HL-60/S4 treated with phorbol 12-myristate 13-acetate at 8.2 ng/mL for 4 days and 3 days (cell line): Measurements from ENCODE around the gene TACC2.

Source experiments
- in situ Hi-C: fragments of 300-500 bp; cut with MboI; formaldehyde crosslinking; loops from 2 replicates; pipeline ENCODE4 v1.15.0; 2022; ENCODE audit warnings: low sequenced_read_pairs

Gene TACC2

DNA sequence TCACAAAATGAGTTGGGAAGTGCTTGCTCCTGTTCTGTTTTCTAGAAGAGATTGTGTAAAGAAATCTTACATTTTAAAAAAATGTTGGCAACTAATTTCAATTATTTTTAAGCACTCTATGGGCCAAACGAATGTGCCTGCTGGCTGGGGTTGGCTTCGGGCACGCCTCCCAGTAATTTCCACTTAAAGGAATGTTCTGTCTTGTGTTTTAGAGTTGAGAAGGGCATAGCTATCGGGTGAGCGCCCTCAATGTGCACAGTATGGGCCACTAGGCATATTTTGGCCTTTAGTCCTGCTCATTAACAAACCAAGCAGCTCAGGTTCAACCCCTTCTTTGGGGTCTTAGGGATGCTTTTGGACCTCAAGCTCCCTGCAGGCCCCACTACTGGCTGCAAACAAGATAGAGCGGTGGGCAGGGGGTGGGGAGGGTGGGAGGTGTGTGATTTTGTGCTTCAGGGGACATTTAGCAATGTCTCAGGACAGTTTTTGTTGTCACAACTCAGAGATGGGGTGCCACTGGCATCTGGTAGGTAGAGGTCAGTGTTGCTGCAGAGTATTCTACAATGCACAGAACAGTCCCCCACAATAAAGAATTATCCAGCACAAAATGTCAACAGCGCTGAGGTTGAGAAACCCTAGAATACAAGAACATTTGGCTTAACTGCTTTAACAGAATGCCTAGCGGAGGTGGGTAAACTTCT lies 40.7 kb downstream of the TACC2 start:
- in situ Hi-C loops, result no loop called here

DNA sequence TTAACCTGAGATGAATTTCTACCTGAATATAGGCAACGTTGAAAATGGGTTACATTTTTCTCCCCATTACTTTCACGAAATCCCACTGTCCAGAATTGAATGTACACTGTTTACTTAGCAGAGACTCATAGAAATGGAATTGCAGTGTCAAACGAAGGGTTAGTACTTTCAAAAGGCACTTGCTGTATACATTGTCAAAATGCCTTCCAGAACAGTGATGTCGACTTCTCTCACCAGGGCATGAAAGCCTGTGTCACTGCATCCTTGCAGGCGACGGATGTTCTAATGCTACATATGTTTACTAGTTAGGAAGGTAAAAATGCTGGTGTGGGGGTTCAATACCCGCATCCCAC lies 41.2 kb downstream of the TACC2 start:
- in situ Hi-C loops, result no loop called here

DNA sequence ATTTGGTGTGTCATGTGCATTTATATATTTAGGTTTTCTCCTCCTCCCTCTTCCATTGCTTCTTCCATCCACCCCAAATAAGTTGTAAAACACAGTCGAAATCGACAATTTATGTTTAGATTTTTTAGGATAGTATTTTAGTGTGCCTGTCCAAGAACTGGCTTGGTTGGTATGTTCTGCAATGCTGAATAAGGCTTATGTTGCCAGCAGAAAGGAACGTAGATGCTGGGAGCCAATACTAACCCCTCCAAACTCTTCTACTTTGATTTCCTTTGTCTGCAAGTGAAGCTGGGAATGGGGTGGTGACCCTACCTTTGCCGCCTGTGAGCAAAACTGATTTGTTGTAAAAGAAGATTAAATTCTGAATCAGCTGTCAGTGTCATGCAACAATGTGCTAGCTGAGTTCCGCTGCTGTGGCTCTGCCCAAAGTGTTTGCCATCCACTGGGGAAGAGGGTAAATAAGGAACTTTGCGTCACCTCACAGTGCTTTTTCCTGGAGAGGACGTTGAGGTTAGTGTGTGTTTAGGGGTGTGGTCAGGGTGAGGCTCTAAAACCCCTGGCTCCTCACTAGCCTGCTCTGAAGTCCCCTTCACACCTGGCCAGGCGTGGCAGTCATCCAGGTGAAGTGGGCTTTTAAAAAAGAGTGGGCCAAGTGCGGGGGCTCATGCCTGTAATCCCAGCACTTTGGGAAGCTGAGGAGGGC lies 44.4 kb downstream of the TACC2 start:
- in situ Hi-C loops, result no loop called here

DNA sequence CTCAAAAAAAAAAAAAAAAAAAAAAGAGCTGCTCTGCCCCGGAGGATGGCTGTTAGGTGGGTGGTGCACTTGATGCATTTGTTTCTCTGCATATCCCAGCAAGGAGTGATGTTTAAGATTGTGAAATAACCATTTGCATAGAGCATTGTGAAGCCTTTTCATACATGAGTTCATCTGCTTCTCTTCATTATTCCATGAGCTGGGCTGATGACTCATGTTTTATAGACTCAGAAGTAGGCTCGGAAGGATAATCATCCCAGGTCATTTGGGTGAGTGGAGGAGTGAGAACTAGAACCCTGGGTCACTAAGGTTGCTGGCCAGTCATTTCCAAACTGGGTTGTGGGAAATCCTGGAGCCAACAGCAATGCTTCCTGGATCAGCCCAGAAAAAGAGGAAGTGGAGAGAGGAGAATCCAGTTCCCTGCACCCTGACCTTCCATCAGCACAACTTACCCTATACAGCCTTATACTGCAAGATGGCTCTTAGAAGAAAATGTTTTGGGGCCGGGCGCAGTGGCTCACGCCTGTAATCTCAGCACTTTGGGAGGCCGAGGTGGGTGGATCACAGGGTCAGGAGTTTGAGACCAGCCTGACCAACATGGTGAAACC lies 45.3 kb downstream of the TACC2 start:
- in situ Hi-C loops, result no loop called here

GRCh38 chr10:122040786-122041185 lies 51.8 kb downstream of the TACC2 start:
- in situ Hi-C loops, result no loop called here

- in situ Hi-C loops, result no loop called here
Measured at GRCh38 chr10:122042836-122043235, 53.9 kb downstream of the TACC2 start.

- in situ Hi-C loops, result no loop called here
Measured at GRCh38 chr10:122044045-122044661, 55.2 kb downstream of the TACC2 start.

DNA sequence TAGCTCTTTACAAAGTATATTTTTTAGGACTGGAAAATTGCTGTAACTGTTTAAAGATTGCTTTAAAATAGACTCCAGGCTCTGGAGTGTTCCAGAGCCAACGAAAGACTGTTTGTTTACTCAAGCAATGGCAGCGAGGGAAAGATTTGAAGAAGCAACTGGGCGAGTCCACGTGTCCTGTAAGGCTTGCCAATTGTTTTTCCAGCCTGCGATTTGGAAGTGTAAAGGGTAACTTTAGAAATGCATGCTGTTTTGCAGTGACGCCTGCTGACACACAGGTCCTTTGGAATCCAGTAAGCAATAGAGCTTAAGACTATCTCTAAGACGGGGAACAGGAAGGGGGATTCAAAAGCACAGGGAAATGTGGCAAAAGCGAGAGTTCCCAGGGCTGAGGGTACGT lies 55.8 kb downstream of the TACC2 start:
- in situ Hi-C loops, result no loop called here

- in situ Hi-C loops, result no loop called here
Measured at GRCh38 chr10:122045212-122045611, 56.2 kb downstream of the TACC2 start.

- in situ Hi-C loops, result no loop called here
Measured at GRCh38 chr10:122047560-122047959, 58.6 kb downstream of the TACC2 start.

GRCh38 chr10:122049076-122049475 lies 60.1 kb downstream of the TACC2 start:
- in situ Hi-C loops, result no loop called here

DNA sequence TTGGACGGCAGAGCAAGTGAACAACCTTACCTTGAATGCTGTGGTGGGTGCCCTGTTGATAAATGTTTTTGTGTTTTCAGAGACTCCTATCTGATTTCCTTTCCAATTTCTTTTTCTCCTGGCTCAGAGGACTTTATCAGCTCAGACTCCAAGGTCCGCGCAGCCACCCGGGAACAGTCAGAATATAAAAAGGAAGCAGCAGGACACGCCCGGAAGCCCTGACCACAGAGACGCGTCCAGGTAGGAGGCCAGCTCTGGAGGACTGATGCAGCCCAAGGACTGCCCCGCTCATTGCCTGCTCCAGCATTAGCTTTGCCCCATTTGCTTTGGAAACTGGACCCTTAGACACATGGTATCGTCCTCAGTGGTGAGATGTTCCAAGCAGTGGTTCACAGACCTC lies 61.3 kb downstream of the TACC2 start:
- in situ Hi-C loops, result no loop called here

DNA sequence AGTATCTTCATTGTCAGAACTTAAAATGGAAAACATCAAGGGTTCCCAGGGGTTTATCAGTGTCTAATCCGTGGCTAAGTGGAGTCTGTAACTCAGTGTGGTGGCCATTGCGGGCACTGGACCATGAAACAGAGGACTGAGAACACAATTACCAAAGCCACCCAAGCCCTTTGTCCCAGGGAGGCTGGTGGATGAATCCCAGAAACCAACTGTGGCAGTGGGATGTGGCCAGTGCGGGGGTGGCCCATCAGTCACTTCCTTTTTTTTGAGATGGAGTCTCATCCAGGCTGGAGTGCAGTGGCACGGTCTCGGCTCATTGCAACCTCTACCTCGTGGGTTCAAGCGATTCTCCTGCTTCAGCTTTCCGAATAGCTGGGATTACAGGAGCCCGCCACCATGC lies 61.8 kb downstream of the TACC2 start:
- in situ Hi-C loops, result no loop called here

DNA sequence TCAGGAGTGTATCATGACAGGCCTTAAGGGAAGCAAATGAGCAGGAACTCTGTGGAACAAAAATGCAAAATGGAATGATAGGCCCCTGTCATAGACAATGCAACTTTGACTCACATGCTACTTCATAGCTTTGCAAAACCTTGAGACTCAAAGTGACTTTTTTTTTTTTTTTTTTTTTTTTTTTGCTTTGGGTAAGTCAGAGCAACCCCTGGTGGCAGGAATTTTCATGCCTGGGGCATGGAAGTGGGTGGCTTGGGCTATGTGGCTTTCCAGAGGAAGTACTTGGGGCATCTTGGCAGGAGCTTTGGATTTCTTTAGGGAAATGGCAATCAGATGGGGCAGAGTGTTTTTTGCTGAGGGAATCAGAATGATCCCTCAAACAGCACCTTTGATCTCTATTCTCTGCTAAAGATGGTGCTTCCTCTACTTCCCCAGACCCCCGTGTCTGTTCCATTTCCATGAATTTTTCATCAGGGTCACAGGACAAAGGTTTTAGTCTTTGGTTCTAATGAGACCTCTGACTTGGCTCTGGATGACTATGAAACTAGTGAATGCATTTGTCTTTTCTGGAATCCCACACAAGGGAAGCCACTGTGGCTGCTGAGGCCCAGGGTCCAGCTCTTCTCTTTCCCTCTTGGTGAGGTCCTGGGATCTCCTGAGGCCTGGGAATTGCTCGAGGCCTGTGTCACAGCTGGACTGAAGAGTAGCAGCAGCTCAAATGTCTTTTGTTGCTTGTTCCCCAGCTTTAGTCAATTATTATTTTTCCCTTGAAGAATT lies 62.8 kb downstream of the TACC2 start:
- in situ Hi-C loops, result no loop called here

GRCh38 chr10:122052701-122053100 lies 63.7 kb downstream of the TACC2 start:
- in situ Hi-C loops, result no loop called here

- in situ Hi-C loops, result no loop called here
Measured at GRCh38 chr10:122053314-122053713, 64.4 kb downstream of the TACC2 start.

- in situ Hi-C loops, result no loop called here
Measured at GRCh38 chr10:122054048-122055025, 65.4 kb downstream of the TACC2 start.

DNA sequence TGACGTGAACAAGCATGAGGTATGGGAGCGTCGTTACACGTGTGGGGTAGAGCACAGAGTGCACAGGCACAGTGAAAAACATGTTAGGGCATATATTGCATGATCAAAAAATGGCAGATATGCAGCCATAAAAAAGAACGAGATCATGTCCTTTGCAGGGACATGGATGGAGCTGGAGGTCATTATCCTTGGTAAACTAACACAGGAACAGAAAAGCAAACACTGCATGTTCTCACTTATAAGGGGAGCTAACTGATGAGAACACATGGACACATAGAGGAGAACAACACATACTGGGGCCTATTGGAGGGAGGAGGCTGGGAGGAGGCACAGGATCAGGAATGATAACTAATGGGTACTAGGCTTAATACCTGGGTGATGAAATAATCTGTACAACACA lies 66.3 kb downstream of the TACC2 start:
- in situ Hi-C loops, result no loop called here

DNA sequence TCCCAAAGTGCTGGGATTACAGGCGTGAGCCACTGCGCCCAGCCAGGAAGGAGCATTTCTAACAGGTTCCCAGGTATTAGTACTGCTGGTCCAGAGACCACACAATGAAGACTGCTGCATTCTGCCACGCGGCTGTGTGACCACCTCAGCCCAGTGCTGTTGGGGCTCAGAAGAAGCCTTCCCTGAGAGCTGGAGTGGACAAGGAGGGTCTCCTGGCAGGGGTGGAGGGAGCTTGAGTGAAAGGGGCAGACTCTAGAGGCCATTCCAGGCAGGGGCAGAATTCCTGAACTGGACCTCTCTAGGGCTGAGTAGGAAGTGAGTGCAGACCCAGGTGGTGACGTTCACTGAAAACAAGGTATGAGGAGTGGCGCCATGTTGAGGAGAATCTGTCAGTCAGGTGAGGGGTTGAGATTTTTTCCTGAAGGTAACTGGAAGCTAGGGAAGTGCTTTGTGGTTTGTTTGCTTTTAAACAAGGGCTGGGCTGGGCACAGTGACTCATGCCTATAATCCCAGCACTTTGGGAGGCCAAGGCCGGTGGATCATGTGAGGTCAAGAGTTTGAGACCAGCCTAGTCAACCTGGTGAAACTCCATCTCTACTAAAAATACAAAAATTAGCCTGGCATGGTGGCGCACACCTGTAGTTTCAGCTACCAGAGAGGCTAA lies 67.6 kb downstream of the TACC2 start:
- in situ Hi-C loops, result no loop called here
